Neuronal stem cell (in vitro differentiated cells): ENCODE data around the gene MDK.
"Not testable (repeated sequence)": the region's sequence is repeated elsewhere in the genome, so short reads cannot be mapped to it uniquely, and the experiment has no call there.

Experiments used
- DNase-seq: peaks from one replicate; pipeline ENCODE4 v3.0.0-alpha.2; 2013; ENCODE audit warnings: low spot score
- H2AFZ ChIP-seq: one replicate; pipeline ENCODE4 v1.6.1; 2013; ENCODE audit warnings: mild to moderate bottlenecking, low read length, inconsistent platforms
- H2AK5ac ChIP-seq: 2 replicates; pipeline ENCODE4 v1.6.1; 2013; ENCODE audit warnings: low read depth, mild to moderate bottlenecking, inconsistent platforms, low read length, moderate library complexity, mixed read lengths
- H2BK120ac ChIP-seq: 2 replicates; pipeline ENCODE4 v1.6.1; 2013; ENCODE audit warnings: low read depth, mild to moderate bottlenecking, inconsistent platforms, low read length, moderate library complexity, mixed read lengths
- H2BK12ac ChIP-seq: one replicate; pipeline ENCODE4 v1.6.1; 2013; ENCODE audit warnings: low read length, inconsistent platforms
- H2BK15ac ChIP-seq: 2 replicates; pipeline ENCODE4 v1.6.1; 2013; ENCODE audit warnings: mild to moderate bottlenecking, low read length, inconsistent platforms, mixed read lengths
- H2BK5ac ChIP-seq: one replicate; pipeline ENCODE4 v1.6.1; 2013; ENCODE audit warnings: inconsistent platforms, mild to moderate bottlenecking, low read length, moderate library complexity
- H3K14ac ChIP-seq: one replicate; pipeline ENCODE4 v1.6.1; 2013; ENCODE audit warnings: low read length, inconsistent platforms
- H3K18ac ChIP-seq: 2 replicates; pipeline ENCODE4 v1.6.1; 2013; ENCODE audit warnings: low read length, inconsistent platforms
- H3K23ac ChIP-seq: 2 replicates; pipeline ENCODE4 v1.6.1; 2013; ENCODE audit warnings: low read depth, mild to moderate bottlenecking, mixed read lengths, low read length, inconsistent platforms; ENCODE audit not compliant: poor library complexity
- H3K27ac ChIP-seq: replicated peaks from 3 replicates; pipeline ENCODE4 v1.5.1; 2013; ENCODE audit warnings: low read length, inconsistent platforms
- H3K27me3 ChIP-seq, 3 experiments: 2 replicates each; pipeline ENCODE4 v1.6.1; 2013; ENCODE audit warnings: low read length in 3 of 3, mild to moderate bottlenecking in 2 of 3, inconsistent platforms in 1 of 3, low read depth in 1 of 3, mixed read lengths in 1 of 3, moderate library complexity in 1 of 3; ENCODE audit not compliant: control insufficient read depth in 3 of 3, insufficient read depth in 3 of 3
- H3K36me3 ChIP-seq, 2 donors: replicated peaks in 1 of 2; 2 replicates each; pipeline ENCODE4 v1.6.1; 2013; ENCODE audit warnings: low read length in 2 of 2; ENCODE audit not compliant: control insufficient read depth in 2 of 2, insufficient read depth in 2 of 2
- H3K4ac ChIP-seq: 2 replicates; pipeline ENCODE4 v1.6.1; 2013; ENCODE audit warnings: inconsistent platforms, mild to moderate bottlenecking, low read length, moderate library complexity
- H3K4me1 ChIP-seq, 2 donors: 1 replicate in 1 of 2; 2 replicates in 1 of 2; pipeline ENCODE4 v1.6.1; 2013; ENCODE audit warnings: low read length in 2 of 2, low read depth in 1 of 2; ENCODE audit not compliant: control insufficient read depth in 2 of 2, insufficient read depth in 1 of 2
- H3K4me2 ChIP-seq: one replicate; pipeline ENCODE4 v1.6.1; 2013; ENCODE audit warnings: mild to moderate bottlenecking, low read length, inconsistent platforms; ENCODE audit not compliant: insufficient read depth, poor library complexity, severe bottlenecking
- H3K4me3 ChIP-seq, 2 donors: 2 replicates each; pipeline ENCODE4 v1.5.1; 2013; ENCODE audit warnings: low read length in 2 of 2, mild to moderate bottlenecking in 2 of 2, inconsistent platforms in 1 of 2, moderate library complexity in 1 of 2
- H3K79me1 ChIP-seq: one replicate; pipeline ENCODE4 v1.6.1; 2013; ENCODE audit warnings: low read depth, mild to moderate bottlenecking, inconsistent platforms, low read length, moderate library complexity
- H3K9ac ChIP-seq: one replicate; pipeline ENCODE4 v1.6.1; 2013; ENCODE audit warnings: mild to moderate bottlenecking, low read depth, low read length, inconsistent platforms; ENCODE audit not compliant: poor library complexity
- H3K9me3 ChIP-seq, 2 donors: replicated peaks in 1 of 2; 2 replicates each; pipeline versions ENCODE3 to v1.6.1; 2013; ENCODE audit warnings: low read length in 2 of 2, mild to moderate bottlenecking in 2 of 2, inconsistent platforms in 1 of 2, low read depth in 1 of 2, mixed read lengths in 1 of 2, moderate library complexity in 1 of 2; ENCODE audit not compliant: control insufficient read depth in 2 of 2, insufficient read depth in 1 of 2
- H4K8ac ChIP-seq: one replicate; pipeline ENCODE4 v1.6.1; 2013; ENCODE audit warnings: low read depth, mild to moderate bottlenecking, inconsistent platforms, low read length, moderate library complexity
- H4K91ac ChIP-seq: one replicate; pipeline ENCODE4 v1.6.1; 2013; ENCODE audit warnings: low read length, low read depth, mild to moderate bottlenecking, inconsistent platforms; ENCODE audit not compliant: poor library complexity
- WGBS, 2 donors: extraction: QIAGEN DNeasy Blood & Tissue Kit; methylation state at CpG; one replicate each; pipeline ENCODE4 v1.1.7; 2013; ENCODE audit warnings: missing lambda C conversion rate in 2 of 2, mixed read lengths in 1 of 2; ENCODE audit not compliant: insufficient read length in 2 of 2, insufficient replicate concordance in 1 of 2; ENCODE audit errors: extremely low coverage in 2 of 2; 5-methylcytosine and 5-hydroxymethylcytosine counted together

Gene MDK

DNA sequence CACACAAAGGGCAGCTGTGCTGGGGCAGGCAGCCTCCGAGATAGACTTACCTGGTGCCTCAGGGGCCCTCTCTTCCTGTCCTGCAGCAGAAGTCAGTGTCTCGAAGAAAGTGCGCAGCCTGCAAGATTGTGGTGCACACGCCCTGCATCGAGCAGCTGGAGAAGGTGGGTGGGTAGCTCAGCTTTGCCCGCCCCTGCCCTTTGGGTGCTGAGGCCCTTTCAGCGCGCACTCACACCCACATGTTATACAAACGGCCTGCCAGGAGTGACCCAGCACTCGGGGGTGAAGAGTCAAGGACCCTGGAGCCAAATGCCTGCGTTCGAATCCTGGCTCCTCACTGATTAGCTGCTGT is 13.6 kb upstream of the MDK start:
- no peak overlapping the region for H3K4me2 ChIP-seq
- H3K18ac ChIP-seq: peak overlapping the region; percentile 78
- H2AK5ac ChIP-seq: peak overlapping the region; percentile 66
- H3K4me3 ChIP-seq: no peak overlapping the region
- H3K27me3 ChIP-seq: no peaks in the 10 kb centered on the region
- H2AFZ ChIP-seq: no peak overlapping the region
- no peak overlapping the region for H2BK15ac ChIP-seq
- WGBS, 2 donors: no CpG with 5 or more reads among the region's 12 CpGs
- H4K8ac ChIP-seq: no peak overlapping the region
- H3K36me3 ChIP-seq: peaks cover 8 to 32% of the 10 kb centered on the region in 2 donors
- no peak overlapping the region for H4K91ac ChIP-seq
- H3K9me3 ChIP-seq: peaks cover 0 to 2% of the 10 kb centered on the region in 2 donors
- H3K4ac ChIP-seq: no peak overlapping the region
- no peak overlapping the region for H3K9ac ChIP-seq
- H2BK120ac ChIP-seq: no peak overlapping the region
- H3K27ac ChIP-seq: no peak overlapping the region
- peaks cover 19 to 25% of the 10 kb centered on the region in 2 donors for H3K4me1 ChIP-seq
- H3K14ac ChIP-seq: no peak overlapping the region
- no peak overlapping the region for H2BK12ac ChIP-seq
- no peak for DNase-seq
- H3K79me1 ChIP-seq: peaks cover 7% of the 10 kb centered on the region
- H2BK5ac ChIP-seq: no peak overlapping the region
- peak overlapping the region; percentile 90 for H3K23ac ChIP-seq

DNA sequence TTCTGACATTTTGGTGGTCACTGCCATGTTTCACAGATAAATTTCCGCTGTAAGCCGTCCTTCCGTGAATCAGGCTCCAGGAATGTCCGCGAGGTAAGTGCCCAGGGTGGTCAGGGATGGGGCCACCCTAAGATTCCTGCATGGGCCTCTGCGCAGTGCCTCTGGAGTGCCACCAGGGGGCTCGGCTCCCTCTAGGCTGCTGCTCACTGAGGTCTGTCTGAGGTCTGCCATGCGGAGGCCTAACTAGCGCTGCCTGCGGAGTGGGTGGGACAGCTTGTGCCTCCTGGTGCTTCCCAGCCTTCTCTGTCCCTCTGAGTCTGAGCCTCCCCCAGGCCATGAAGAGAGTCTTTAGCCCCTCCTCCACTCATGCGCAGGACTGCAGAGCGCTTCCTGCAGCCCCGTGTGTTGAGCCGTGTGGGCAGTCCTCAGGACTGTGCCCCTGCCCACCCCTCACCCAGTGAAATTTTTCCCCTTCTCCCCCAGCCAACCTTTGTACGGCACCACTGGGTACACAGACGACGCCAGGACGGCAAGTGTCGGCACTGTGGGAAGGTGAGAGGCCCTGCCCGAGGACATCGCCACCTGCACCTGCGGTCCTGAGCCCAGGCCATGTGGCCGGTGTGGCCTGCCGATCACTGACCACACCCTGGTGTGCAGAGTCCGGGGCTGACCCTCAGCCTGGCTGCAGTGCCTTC is 11.9 kb upstream of the MDK start:
- no peak overlapping the region for H2AFZ ChIP-seq
- H3K4me1 ChIP-seq: peaks cover 10 to 18% of the 10 kb centered on the region in 2 donors
- peak overlapping the region; percentile 15 for H3K4ac ChIP-seq
- no peak overlapping the region for H3K4me3 ChIP-seq
- peak overlapping the region; percentile 4 for H3K14ac ChIP-seq
- H2BK5ac ChIP-seq: no peak overlapping the region
- peak overlapping the region; percentile 77 for H2BK12ac ChIP-seq
- H3K79me1 ChIP-seq: peaks cover 2% of the 10 kb centered on the region
- H4K8ac ChIP-seq: no peak overlapping the region
- peak overlapping the region; percentile 62 for H3K18ac ChIP-seq
- peaks cover 12 to 43% of the 10 kb centered on the region in 2 donors for H3K36me3 ChIP-seq
- H3K9ac ChIP-seq: peak overlapping the region; percentile 73
- no peaks in the 10 kb centered on the region for H3K27me3 ChIP-seq
- H2AK5ac ChIP-seq: peak overlapping the region; percentile 44
- H3K4me2 ChIP-seq: no peak overlapping the region
- H2BK15ac ChIP-seq: peak overlapping the region; percentile 52
- H2BK120ac ChIP-seq: no peak overlapping the region
- peaks cover 0 to 2% of the 10 kb centered on the region in 2 donors for H3K9me3 ChIP-seq
- no peak overlapping the region for H3K27ac ChIP-seq
- H4K91ac ChIP-seq: peak overlapping the region; percentile 26
- DNase-seq: no peak
- peak overlapping the region; percentile 22 for H3K23ac ChIP-seq
- WGBS, 2 donors: no CpG with 5 or more reads among the region's 25 CpGs

DNA sequence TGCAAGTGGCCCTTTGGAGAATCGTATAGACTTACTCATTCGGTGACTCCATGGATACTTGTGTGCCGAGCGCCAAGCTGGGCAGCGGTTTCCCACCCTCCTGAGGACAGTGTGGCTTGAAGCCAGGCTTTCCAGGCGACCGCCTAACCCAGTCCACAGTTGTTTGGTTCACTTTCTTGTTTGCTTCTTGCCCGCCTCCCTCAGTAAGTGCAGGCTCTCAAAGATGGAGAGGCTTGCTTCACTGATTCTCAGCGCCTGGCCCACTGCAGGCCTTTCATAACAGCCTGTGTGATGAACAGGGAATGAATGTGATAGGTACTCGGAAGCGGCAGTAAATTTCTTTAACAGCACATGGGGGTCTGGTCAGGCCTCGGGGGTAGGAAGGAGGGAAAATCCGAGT is 11.2 kb upstream of the MDK start:
- DNase-seq: no peak
- Histone ChIP-seq H3K9ac (no peak overlapping the region), H3K14ac (no peak overlapping the region), H2AFZ (no peak overlapping the region), H3K27ac (no peak overlapping the region), H3K36me3 (peaks cover 17 to 49% of the 10 kb centered on the region in 2 donors), H3K23ac (no peak overlapping the region), H3K4me2 (no peak overlapping the region), H2BK5ac (no peak overlapping the region), H2BK120ac (no peak overlapping the region), H4K8ac (no peak overlapping the region), H3K4ac (no peak overlapping the region), H3K4me3 (no peak overlapping the region), H2BK12ac (no peak overlapping the region), H3K79me1 (peaks cover 3% of the 10 kb centered on the region), H3K27me3 (no peaks in the 10 kb centered on the region), H3K9me3 (peaks cover 0 to 2% of the 10 kb centered on the region in 2 donors), H2BK15ac (no peak overlapping the region), H2AK5ac (no peak overlapping the region), H3K18ac (no peak overlapping the region), H3K4me1 (peaks cover 10 to 16% of the 10 kb centered on the region in 2 donors), H4K91ac (no peak overlapping the region)
- WGBS, 2 donors: no CpG with 5 or more reads among the region's 13 CpGs

DNA sequence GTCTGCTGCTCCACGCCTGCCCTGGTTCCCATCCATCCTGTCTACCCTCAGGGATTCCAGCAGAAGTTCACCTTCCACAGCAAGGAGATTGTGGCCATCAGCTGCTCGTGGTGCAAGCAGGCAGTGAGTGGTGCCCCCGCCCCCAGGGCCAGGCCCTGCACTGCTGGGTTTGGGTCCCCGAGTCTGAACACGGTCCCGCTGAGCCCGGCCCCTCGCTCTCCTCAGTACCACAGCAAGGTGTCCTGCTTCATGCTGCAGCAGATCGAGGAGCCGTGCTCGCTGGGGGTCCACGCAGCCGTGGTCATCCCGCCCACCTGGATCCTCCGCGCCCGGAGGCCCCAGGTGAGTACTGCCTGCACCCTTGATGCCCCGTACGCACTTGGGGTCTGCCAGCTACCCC is 10.2 kb upstream of the MDK start:
- no CpG with 5 or more reads among the region's 19 CpGs for whole genome bisulfite sequencing, 2 donors

More for the DNA sequence above, 10.2 kb upstream of the MDK start:
- H2AFZ ChIP-seq, H4K8ac ChIP-seq, H4K91ac ChIP-seq, H2BK12ac ChIP-seq, H3K9ac ChIP-seq, H2BK15ac ChIP-seq, H3K27me3 ChIP-seq, H3K18ac ChIP-seq, H3K14ac ChIP-seq, H3K9me3 ChIP-seq, DNase-seq, H2BK5ac ChIP-seq, H3K23ac ChIP-seq, H3K27ac ChIP-seq, H3K4me2 ChIP-seq, H3K79me1 ChIP-seq, H2AK5ac ChIP-seq, H3K4me3 ChIP-seq, H2BK120ac ChIP-seq, H3K4ac ChIP-seq: not testable (repeated sequence)
- peaks cover 10 to 13% of the 10 kb centered on the region in 2 donors for H3K4me1 ChIP-seq
- H3K36me3 ChIP-seq: peaks cover 22 to 59% of the 10 kb centered on the region in 2 donors
